DMS114 treated with DMSO at 0.1 percent for 48 hours (cell line): ENCODE results near the gene ABCC8.

Experiments used
- DNase-seq: peaks from one replicate; lab custom pipeline; 2025; ENCODE audit not compliant: unreplicated experiment; lab: John Stamatoyannopoulos, UW

Gene ABCC8

GRCh38 chr11:17506314-17506713 lies 29.7 kb upstream of the ABCC8 start:
- DNase-seq = no peak

- no peak for DNase-seq
Observed at GRCh38 chr11:17505146-17505545, 28.5 kb upstream of the ABCC8 start.

- peak; percentile 32 for DNase-seq
Observed at GRCh38 chr11:17504330-17505107, 27.9 kb upstream of the ABCC8 start.

- no peak for DNase-seq
Observed at GRCh38 chr11:17502630-17503029, 26.0 kb upstream of the ABCC8 start.

- no peak for DNase-seq
Observed at GRCh38 chr11:17500673-17501072, 24.0 kb upstream of the ABCC8 start.

- DNase-seq = no peak
Observed at GRCh38 chr11:17498475-17498874, 21.8 kb upstream of the ABCC8 start.

GRCh38 chr11:17498058-17498457 lies 21.4 kb upstream of the ABCC8 start:
- no peak for DNase-seq

GRCh38 chr11:17496406-17496805 lies 19.8 kb upstream of the ABCC8 start:
- DNase-seq = no peak

GRCh38 chr11:17494019-17494418 lies 17.4 kb upstream of the ABCC8 start:
- DNase-seq = no peak

GRCh38 chr11:17490938-17491337 lies 14.3 kb upstream of the ABCC8 start:
- no peak for DNase-seq

- DNase-seq = no peak
Observed at GRCh38 chr11:17490232-17490631, 13.6 kb upstream of the ABCC8 start.

- no peak for DNase-seq
Observed at GRCh38 chr11:17489751-17490150, 13.1 kb upstream of the ABCC8 start.

- no peak for DNase-seq
Observed at GRCh38 chr11:17488563-17488962, 11.9 kb upstream of the ABCC8 start.

- DNase-seq = no peak
Observed at GRCh38 chr11:17486646-17487045, 10.0 kb upstream of the ABCC8 start.

GRCh38 chr11:17483505-17483904 lies 6.9 kb upstream of the ABCC8 start:
- DNase-seq = no peak

GRCh38 chr11:17481905-17482304 lies 5.3 kb upstream of the ABCC8 start:
- no peak for DNase-seq

- no peak for DNase-seq
Observed at GRCh38 chr11:17479284-17480214, 2.9 kb upstream of the ABCC8 start.

- no peak for DNase-seq
Observed at GRCh38 chr11:17478070-17478469, 1.4 kb upstream of the ABCC8 start.

GRCh38 chr11:17477361-17477760 lies 716 bp upstream of the ABCC8 start:
- no peak for DNase-seq

GRCh38 chr11:17477084-17477333 lies 364 bp upstream of the ABCC8 start:
- DNase-seq = no peak

GRCh38 chr11:17475666-17476316 lies 854 bp downstream of the ABCC8 start:
- no peak for DNase-seq
